Ishikawa (cell line): ENCODE results near the gene C2CD2.

Experiments used
- CEBPB ChIP-seq: IDR thresholded peaks from 2 replicates; pipeline ENCODE4 v1.6.1; 2012
- CREB1 ChIP-seq: IDR thresholded peaks from 2 replicates; pipeline ENCODE4 v1.6.1; 2012; ENCODE audit warnings: low read depth
- EGR1 ChIP-seq: IDR thresholded peaks from 2 replicates; pipeline ENCODE4 v1.6.1; 2012
- EP300 ChIP-seq: IDR thresholded peaks from 2 replicates; pipeline ENCODE4 v1.6.1; 2012; ENCODE audit warnings: borderline replicate concordance
- FOXM1 ChIP-seq: IDR thresholded peaks from 2 replicates; pipeline ENCODE4 v1.6.1; 2012; ENCODE audit warnings: low read depth, borderline replicate concordance
- NFIC ChIP-seq: IDR thresholded peaks from 2 replicates; pipeline ENCODE4 v1.6.1; 2012
- RAD21 ChIP-seq: IDR thresholded peaks from 2 replicates; pipeline ENCODE4 v1.6.1; 2012; ENCODE audit warnings: low read depth
- TAF1 ChIP-seq: IDR thresholded peaks from 2 replicates; pipeline ENCODE4 v1.6.1; 2012; ENCODE audit warnings: low read depth, mild to moderate bottlenecking
- TCF12 ChIP-seq: IDR thresholded peaks from 2 replicates; pipeline ENCODE4 v1.6.1; 2012; ENCODE audit warnings: low read depth
- TEAD4 ChIP-seq: IDR thresholded peaks from 2 replicates; pipeline ENCODE4 v1.6.1; 2012
- USF1 ChIP-seq: IDR thresholded peaks from 2 replicates; pipeline ENCODE4 v1.6.1; 2012
- YY1 ChIP-seq: IDR thresholded peaks from 2 replicates; pipeline ENCODE4 v1.6.1; 2012; ENCODE audit warnings: low read depth
- ZBTB7A ChIP-seq: IDR thresholded peaks from 2 replicates; pipeline ENCODE4 v1.6.1; 2012; ENCODE audit warnings: low read depth
- TF ChIP-seq, protein P1 (sequence below): IDR thresholded peaks from 2 replicates; pipeline ENCODE4 v1.6.1; 2012
- TF ChIP-seq, protein P2 (sequence below): IDR thresholded peaks from 2 replicates; pipeline ENCODE4 v1.6.1; 2012; ENCODE audit warnings: low read depth, mild to moderate bottlenecking

C2CD2 gene

GRCh38 chr21:41940431-41940830, 13.4 kb downstream of the C2CD2 start:
- TF ChIP-seq TEAD4 (no peak), NFIC (no peak), USF1 (no peak), CREB1 (no peak), TAF1 (no peak), YY1 (no peak), FOXM1 (no peak), TCF12 (no peak), ZBTB7A (no peak), CEBPB (no peak), EP300 (no peak)
- TF ChIP-seq, protein P1, sequence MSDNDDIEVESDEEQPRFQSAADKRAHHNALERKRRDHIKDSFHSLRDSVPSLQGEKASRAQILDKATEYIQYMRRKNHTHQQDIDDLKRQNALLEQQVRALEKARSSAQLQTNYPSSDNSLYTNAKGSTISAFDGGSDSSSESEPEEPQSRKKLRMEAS, result no peak
- TF ChIP-seq, protein P2, sequence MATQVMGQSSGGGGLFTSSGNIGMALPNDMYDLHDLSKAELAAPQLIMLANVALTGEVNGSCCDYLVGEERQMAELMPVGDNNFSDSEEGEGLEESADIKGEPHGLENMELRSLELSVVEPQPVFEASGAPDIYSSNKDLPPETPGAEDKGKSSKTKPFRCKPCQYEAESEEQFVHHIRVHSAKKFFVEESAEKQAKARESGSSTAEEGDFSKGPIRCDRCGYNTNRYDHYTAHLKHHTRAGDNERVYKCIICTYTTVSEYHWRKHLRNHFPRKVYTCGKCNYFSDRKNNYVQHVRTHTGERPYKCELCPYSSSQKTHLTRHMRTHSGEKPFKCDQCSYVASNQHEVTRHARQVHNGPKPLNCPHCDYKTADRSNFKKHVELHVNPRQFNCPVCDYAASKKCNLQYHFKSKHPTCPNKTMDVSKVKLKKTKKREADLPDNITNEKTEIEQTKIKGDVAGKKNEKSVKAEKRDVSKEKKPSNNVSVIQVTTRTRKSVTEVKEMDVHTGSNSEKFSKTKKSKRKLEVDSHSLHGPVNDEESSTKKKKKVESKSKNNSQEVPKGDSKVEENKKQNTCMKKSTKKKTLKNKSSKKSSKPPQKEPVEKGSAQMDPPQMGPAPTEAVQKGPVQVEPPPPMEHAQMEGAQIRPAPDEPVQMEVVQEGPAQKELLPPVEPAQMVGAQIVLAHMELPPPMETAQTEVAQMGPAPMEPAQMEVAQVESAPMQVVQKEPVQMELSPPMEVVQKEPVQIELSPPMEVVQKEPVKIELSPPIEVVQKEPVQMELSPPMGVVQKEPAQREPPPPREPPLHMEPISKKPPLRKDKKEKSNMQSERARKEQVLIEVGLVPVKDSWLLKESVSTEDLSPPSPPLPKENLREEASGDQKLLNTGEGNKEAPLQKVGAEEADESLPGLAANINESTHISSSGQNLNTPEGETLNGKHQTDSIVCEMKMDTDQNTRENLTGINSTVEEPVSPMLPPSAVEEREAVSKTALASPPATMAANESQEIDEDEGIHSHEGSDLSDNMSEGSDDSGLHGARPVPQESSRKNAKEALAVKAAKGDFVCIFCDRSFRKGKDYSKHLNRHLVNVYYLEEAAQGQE, result no peak

GRCh38 chr21:41939391-41939790, 14.4 kb downstream of the C2CD2 start:
- no peak for TF ChIP-seq TAF1
- no peak for TF ChIP-seq RAD21
- no peak for TF ChIP-seq CEBPB
- TF ChIP-seq CREB1, result no peak
- TF ChIP-seq FOXM1, result no peak
- no peak for TF ChIP-seq ZBTB7A
- TF ChIP-seq TCF12, result no peak
- TF ChIP-seq, protein P1, result no peak
- TF ChIP-seq EP300, result no peak
- no peak for TF ChIP-seq YY1
- no peak for TF ChIP-seq NFIC
- TF ChIP-seq, protein P2, result no peak

- TF ChIP-seq, protein P2, result no peak
Observed at GRCh38 chr21:41933313-41934079, 20.3 kb downstream of the C2CD2 start.

DNA sequence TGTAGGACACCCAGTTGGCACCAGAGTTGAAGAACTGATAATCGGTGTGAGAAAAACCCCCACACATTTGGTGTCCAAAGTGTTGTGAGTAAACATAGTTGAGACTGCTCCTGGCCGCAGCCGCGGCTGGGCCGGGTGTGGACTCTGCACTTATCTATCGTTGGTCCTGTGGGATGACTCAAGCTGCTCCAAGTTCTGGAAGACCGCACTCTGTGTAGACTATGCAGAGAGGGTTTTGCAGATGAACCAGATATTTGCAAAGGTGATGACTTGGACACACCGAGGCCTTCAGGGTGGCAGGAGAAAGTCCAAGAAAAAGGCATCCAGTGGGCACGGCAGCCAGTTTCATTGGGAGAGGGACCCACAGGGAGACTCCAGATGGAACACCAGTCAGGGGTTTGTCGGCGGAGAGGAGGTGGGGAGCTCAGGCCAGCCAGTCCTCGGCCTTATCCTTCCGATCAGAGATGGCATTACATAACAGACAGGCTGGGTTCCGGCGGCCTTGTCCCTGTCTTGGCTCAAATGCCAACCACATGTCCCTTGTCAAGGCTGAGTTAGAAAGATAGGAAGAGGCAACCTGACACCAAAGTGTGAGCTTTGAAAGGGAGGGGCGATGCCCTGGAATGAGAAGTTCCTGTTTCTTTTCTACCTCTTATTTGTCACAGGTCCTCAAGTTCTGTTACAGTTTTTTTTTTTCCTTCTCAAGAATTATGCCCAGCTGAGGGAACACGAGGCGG, 21.1 kb downstream of the C2CD2 start:
- TF ChIP-seq NFIC (no peak), EGR1 (no peak), USF1 (no peak), CEBPB (no peak)

DNA sequence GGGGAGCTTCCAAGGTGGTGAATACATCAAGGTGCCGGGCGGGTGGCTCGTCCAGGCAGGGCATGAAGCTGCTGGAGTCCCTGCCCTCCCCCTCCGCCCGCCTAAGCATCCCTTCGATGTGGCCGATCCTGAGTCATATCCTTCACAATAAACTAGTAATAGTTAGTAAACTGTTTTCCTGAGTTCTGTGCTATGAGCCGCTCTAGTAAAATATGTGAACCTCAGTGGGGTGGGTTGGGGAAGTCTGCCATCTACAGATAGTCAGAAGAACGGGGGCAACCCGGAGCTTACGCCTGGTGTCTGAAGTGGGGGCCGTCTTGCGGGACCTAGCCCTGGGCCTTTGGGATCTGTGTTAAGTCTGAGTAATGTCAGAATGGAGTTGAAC, 21.6 kb downstream of the C2CD2 start:
- no peak for TF ChIP-seq YY1
- TF ChIP-seq, protein P1, result no peak
- no peak for TF ChIP-seq ZBTB7A
- no peak for TF ChIP-seq EP300
- TF ChIP-seq TCF12, result no peak
- TF ChIP-seq EGR1, result no peak
